Measurements from ENCODE around the gene KCNH5. TPM values are rescaled to one million over a fixed set of nuclear protein-coding genes. Genes with fewer than 3 reads are reported as not detected.

The KCNH5 gene
- total and polyA plus RNA-seq, 2 experiments from 2014 or later, result 0.36 to 1.3 TPM

- no peaks in the 10 kb centered on the region for H3K27me3 ChIP-seq
- H4K20me1 ChIP-seq (ENCODE audit: insufficient read depth, poor library complexity, severe bottlenecking), result no peaks in the 10 kb centered on the region
- H3K36me3 ChIP-seq (replicated peaks; ENCODE audit: insufficient read depth, low read depth), result no peaks in the 10 kb centered on the region
- H3K27ac ChIP-seq, result no peak overlapping the region
- H3K4me1 ChIP-seq (ENCODE audit: insufficient read depth), result no peaks in the 10 kb centered on the region
- WGBS (ENCODE audit: low lambda C conversion rate, missing lambda C conversion rate), result 39% methylated on average over 2 of the region's 2 CpGs
- H3K79me2 ChIP-seq, result no peaks in the 10 kb centered on the region
- no peaks in the 10 kb centered on the region for H3K9me2 ChIP-seq (replicated peaks; ENCODE audit: insufficient read depth)
- no peak overlapping the region for H3K4me2 ChIP-seq
- no peak overlapping the region for H2AFZ ChIP-seq
- TF ChIP-seq EZH2phosphoT487 (IDR thresholded peaks at IDR 0.05; ENCODE audit: low read depth, severe bottlenecking, unreplicated experiment), result no peak
- no peak for TF ChIP-seq CTCF (IDR thresholded peaks at IDR 0.05; ENCODE audit: poor library complexity)
- no peak for TF ChIP-seq EZH2 (IDR thresholded peaks at IDR 0.05; ENCODE audit: borderline replicate concordance)
- H3K4me3 ChIP-seq, result no peak overlapping the region
- no peaks in the 10 kb centered on the region for H3K9me3 ChIP-seq (ENCODE audit: low read depth)
- no peak for DNase-seq (ENCODE audit: low spot score)
These were observed 105.3 kb downstream of the KCNH5 start for GRCh38 chr14:62939970-62940369.

GRCh38 chr14:62938778-62939177 lies 106.5 kb downstream of the KCNH5 start:
- Histone ChIP-seq H3K27ac (no peak overlapping the region), H4K20me1 (ENCODE audit: insufficient read depth, poor library complexity, severe bottlenecking) (no peaks in the 10 kb centered on the region), H3K27me3 (no peaks in the 10 kb centered on the region), H3K79me2 (no peaks in the 10 kb centered on the region), H3K4me1 (ENCODE audit: insufficient read depth) (no peaks in the 10 kb centered on the region), H3K4me2 (no peak overlapping the region), H3K4me3 (no peak overlapping the region), H3K9me2 (replicated peaks; ENCODE audit: insufficient read depth) (no peaks in the 10 kb centered on the region), H2AFZ (no peak overlapping the region), H3K36me3 (replicated peaks; ENCODE audit: insufficient read depth, low read depth) (no peaks in the 10 kb centered on the region), H3K9me3 (ENCODE audit: low read depth) (no peaks in the 10 kb centered on the region)
- WGBS (ENCODE audit: low lambda C conversion rate, missing lambda C conversion rate), result 87% methylated on average over 4 of the region's 4 CpGs
- TF ChIP-seq CTCF (IDR thresholded peaks at IDR 0.05; ENCODE audit: poor library complexity) (no peak), EZH2 (IDR thresholded peaks at IDR 0.05; ENCODE audit: borderline replicate concordance) (no peak), EZH2phosphoT487 (IDR thresholded peaks at IDR 0.05; ENCODE audit: low read depth, severe bottlenecking, unreplicated experiment) (no peak)
- no peak for DNase-seq (ENCODE audit: low spot score)

- no peak for TF ChIP-seq EZH2phosphoT487 (IDR thresholded peaks at IDR 0.05; ENCODE audit: low read depth, severe bottlenecking, unreplicated experiment)
- TF ChIP-seq EZH2 (IDR thresholded peaks at IDR 0.05; ENCODE audit: borderline replicate concordance), result no peak
- no peak for TF ChIP-seq CTCF (IDR thresholded peaks at IDR 0.05; ENCODE audit: poor library complexity)
- 66% methylated on average over 3 of the region's 3 CpGs for WGBS (ENCODE audit: low lambda C conversion rate, missing lambda C conversion rate)
- Histone ChIP-seq H2AFZ (no peak overlapping the region), H3K4me2 (no peak overlapping the region), H3K27me3 (no peaks in the 10 kb centered on the region), H3K9me2 (replicated peaks; ENCODE audit: insufficient read depth) (no peaks in the 10 kb centered on the region), H3K9me3 (ENCODE audit: low read depth) (no peaks in the 10 kb centered on the region), H4K20me1 (ENCODE audit: insufficient read depth, poor library complexity, severe bottlenecking) (no peaks in the 10 kb centered on the region), H3K27ac (no peak overlapping the region), H3K79me2 (no peaks in the 10 kb centered on the region), H3K4me1 (ENCODE audit: insufficient read depth) (no peaks in the 10 kb centered on the region), H3K36me3 (replicated peaks; ENCODE audit: insufficient read depth, low read depth) (no peaks in the 10 kb centered on the region), H3K4me3 (no peak overlapping the region)
- DNase-seq (ENCODE audit: low spot score), result no peak
These were observed 110.8 kb downstream of the KCNH5 start for GRCh38 chr14:62934439-62934838.

- no peak for TF ChIP-seq EZH2 (IDR thresholded peaks at IDR 0.05; ENCODE audit: borderline replicate concordance)
- no peak for TF ChIP-seq CTCF (IDR thresholded peaks at IDR 0.05; ENCODE audit: poor library complexity)
- no peak for TF ChIP-seq EZH2phosphoT487 (IDR thresholded peaks at IDR 0.05; ENCODE audit: low read depth, severe bottlenecking, unreplicated experiment)
- Histone ChIP-seq H3K9me2 (replicated peaks; ENCODE audit: insufficient read depth) (no peaks in the 10 kb centered on the region), H3K79me2 (no peaks in the 10 kb centered on the region), H3K4me1 (ENCODE audit: insufficient read depth) (no peaks in the 10 kb centered on the region), H3K27ac (no peak overlapping the region), H3K4me2 (peak overlapping the region; percentile 35), H3K9me3 (ENCODE audit: low read depth) (no peaks in the 10 kb centered on the region), H2AFZ (no peak overlapping the region), H3K27me3 (no peaks in the 10 kb centered on the region), H3K36me3 (replicated peaks; ENCODE audit: insufficient read depth, low read depth) (no peaks in the 10 kb centered on the region), H4K20me1 (ENCODE audit: insufficient read depth, poor library complexity, severe bottlenecking) (no peaks in the 10 kb centered on the region), H3K4me3 (no peak overlapping the region)
- 81% methylated on average over 1 of the region's 1 CpG for WGBS (ENCODE audit: low lambda C conversion rate, missing lambda C conversion rate)
- DNase-seq (ENCODE audit: low spot score), result no peak
These were observed 123.8 kb downstream of the KCNH5 start for GRCh38 chr14:62921466-62921865.

All from hepatocyte (in vitro differentiated cells).